B cell (primary cell): Measurements from ENCODE around the gene PCSK4. TPM values are rescaled to one million over a fixed set of nuclear protein-coding genes. Genes with fewer than 3 reads are reported as not detected.

Experiments
- ATAC-seq: fragments of 200-7000 bp; cut with Tn5 transposase; one replicate; pipeline ENCODE4 v1.10.0; 2021; ENCODE audit warnings: low read depth, mild to moderate bottlenecking, moderate number of reproducible peaks, moderate library complexity
- CTCF ChIA-PET: fragments of 350-600 bp; sonication (Branson Sonifier 250); formaldehyde crosslinking; loops from one replicate; lab custom pipeline; 2021; ENCODE audit warnings: antibody characterized with exemption, inconsistent platforms; lab: Charles Lee
- POLR2A ChIA-PET: fragments of 350-600 bp; sonication (Branson Sonifier 250); formaldehyde crosslinking; loops from one replicate; lab custom pipeline; 2021; ENCODE audit warnings: antibody characterized with exemption; lab: Charles Lee
- DNase-seq: peaks from one replicate; pipeline ENCODE4 v3.0.0; 2013
- H2AFZ ChIP-seq: 2 replicates; pipeline ENCODE4 v1.6.1; 2012; ENCODE audit warnings: mild to moderate bottlenecking, low read depth, low read length; ENCODE audit not compliant: insufficient read depth, poor library complexity, severe bottlenecking
- H3K27ac ChIP-seq, 2 donors: 1 replicate in 1 of 2; 2 replicates in 1 of 2; pipeline ENCODE4 v1.5.1; 2012 to 2013; ENCODE audit warnings: low read length in 2 of 2, mild to moderate bottlenecking in 2 of 2, moderate library complexity in 1 of 2
- H3K27me3 ChIP-seq, 4 experiments: fragments of 200-600 bp in 1 of 4; sonication (generic) in 1 of 4; replicated peaks in 1 of 4; 1 replicate in 2 of 4; 2 replicates in 2 of 4; pipeline versions ENCODE4 v1.6.1 to v1.7.0; 2013 to 2016; ENCODE audit warnings: low read length in 3 of 4, mild to moderate bottlenecking in 2 of 4, mixed read lengths in 1 of 4, moderate library complexity in 1 of 4; ENCODE audit not compliant: insufficient read depth in 4 of 4, control insufficient read depth in 3 of 4; ENCODE audit errors: control extremely low read depth in 1 of 4
- H3K36me3 ChIP-seq, 2 experiments: replicated peaks in 1 of 2; 1 replicate in 1 of 2; 2 replicates in 1 of 2; pipeline versions ENCODE4 v1.6.1 to v1.7.1; 2013; ENCODE audit warnings: low read length in 1 of 2; ENCODE audit not compliant: insufficient read depth in 2 of 2, control insufficient read depth in 1 of 2; ENCODE audit errors: control extremely low read depth in 1 of 2, extremely low read depth in 1 of 2
- H3K4me1 ChIP-seq, 2 donors: fragments of 200-600 bp in 1 of 2; sonication (generic) in 1 of 2; 1 replicate in 1 of 2; 2 replicates in 1 of 2; pipeline versions ENCODE4 v1.5.1 to v1.6.1; 2013 to 2017; ENCODE audit warnings: low read length in 2 of 2; ENCODE audit not compliant: control insufficient read depth in 2 of 2, insufficient read depth in 2 of 2
- H3K4me2 ChIP-seq: replicated peaks from 2 replicates; pipeline ENCODE3; 2012; ENCODE audit warnings: mild to moderate bottlenecking, low read depth, low read length; ENCODE audit not compliant: poor library complexity, severe bottlenecking
- H3K4me3 ChIP-seq, 5 experiments: fragments of 200-600 bp in 1 of 5; sonication (generic) in 1 of 5; 1 replicate in 3 of 5; 2 replicates in 2 of 5; pipeline versions ENCODE4 v1.5.1 to v1.7.0; 2011 to 2016; ENCODE audit warnings: low read length in 4 of 5, mild to moderate bottlenecking in 4 of 5, low read depth in 2 of 5, control low read depth in 1 of 5, moderate library complexity in 1 of 5; ENCODE audit not compliant: insufficient read depth in 1 of 5; ENCODE audit errors: control extremely low read depth in 1 of 5, extremely low read depth in 1 of 5
- H3K79me2 ChIP-seq: fragments of 200-600 bp; sonication (generic); one replicate; pipeline ENCODE4 v1.6.0; 2016; ENCODE audit warnings: low read length; ENCODE audit not compliant: control insufficient read depth, insufficient read depth
- H3K9ac ChIP-seq: fragments of 200-600 bp; sonication (generic); 2 replicates; pipeline ENCODE4 v1.6.1; 2017; ENCODE audit warnings: mild to moderate bottlenecking, low read length, moderate library complexity
- H3K9me3 ChIP-seq, 3 donors: one replicate each; pipeline versions ENCODE4 v1.6.1 to v1.7.1; 2013; ENCODE audit warnings: low read length in 2 of 3; ENCODE audit not compliant: control insufficient read depth in 2 of 3, insufficient read depth in 1 of 3; ENCODE audit errors: control extremely low read depth in 1 of 3
- H4K20me1 ChIP-seq: 2 replicates; pipeline ENCODE4 v1.6.0; 2012; ENCODE audit warnings: mild to moderate bottlenecking, low read length; ENCODE audit not compliant: insufficient read depth, control insufficient read depth, poor library complexity, severe bottlenecking
- H3K27ac Mint-ChIP-seq: one replicate; pipeline ENCODE4 v1.8.0; 2021; ENCODE audit warnings: mixed read lengths
- H3K27me3 Mint-ChIP-seq: one replicate; pipeline ENCODE4 v1.8.0; 2021; ENCODE audit warnings: mixed read lengths
- H3K4me1 Mint-ChIP-seq: one replicate; pipeline ENCODE4 v1.8.0; 2021; ENCODE audit warnings: mixed read lengths
- H3K4me3 Mint-ChIP-seq: one replicate; pipeline ENCODE4 v1.8.0; 2021; ENCODE audit warnings: mixed read lengths
- H3K9me3 Mint-ChIP-seq: one replicate; pipeline ENCODE4 v1.8.0; 2022; ENCODE audit warnings: mixed read lengths; ENCODE audit not compliant: insufficient read depth
- CTCF ChIP-seq: fragments of 200-600 bp; IDR thresholded peaks from one replicate; pipeline ENCODE4 v1.8.0; 2022; ENCODE audit warnings: antibody characterized with exemption, mild to moderate bottlenecking
- EZH2 ChIP-seq: IDR thresholded peaks from 2 replicates; pipeline ENCODE4 v1.6.1; 2012; ENCODE audit warnings: borderline replicate concordance, low read depth, mild to moderate bottlenecking, moderate library complexity, low read length; ENCODE audit not compliant: insufficient read depth, poor library complexity, severe bottlenecking
- WGBS: methylation state at CpG from one replicate; pipeline ENCODE4 v1.1.5; 2013; ENCODE audit warnings: missing lambda C conversion rate; ENCODE audit not compliant: insufficient coverage; 5-methylcytosine and 5-hydroxymethylcytosine counted together
- intact Hi-C: fragments of 100-400 bp; cut with micrococcal nuclease; formaldehyde crosslinking; loops from one replicate; pipeline ENCODE4 v1.10.0; 2022
- polyA plus RNA-seq: library from polyadenylated mRNA; depleted of rRNA; stranded (reverse); fragments of >200 nt; gene quantifications from 2 replicates; pipeline ENCODE4 v1.2.3, GENCODE V29; 2012
- total RNA-seq, 2 donors: library from RNA; stranded (reverse); fragments of 120-200 nt in 1 of 2; gene quantifications; 1 replicate in 1 of 2; 2 replicates in 1 of 2; pipeline versions ENCODE4 v1.2.3 to v1.2.4, GENCODE V29; 2013 to 2022

Gene PCSK4
- total and polyA plus RNA-seq, 2 donors (not counting 1 experiment from before 2014, with no cell fraction given), result 1.1 to 1.3 TPM

GRCh38 chr19:1483131-1483978, 6.8 kb downstream of the PCSK4 start:
- DNase-seq, result peak; percentile 16
- intact Hi-C loops, result no loop called here
- no peak overlapping the region for H3K9ac ChIP-seq
- H3K27me3 ChIP-seq, result no peaks in the 10 kb centered on the region
- peaks cover 2 to 9% of the 10 kb centered on the region in 2 donors for H3K4me1 ChIP-seq
- peaks cover 5% of the 10 kb centered on the region for H4K20me1 ChIP-seq
- peaks cover 0 to 4% (median 0%) of the 10 kb centered on the region in 3 donors for H3K9me3 ChIP-seq
- CTCF ChIA-PET, result no interaction called here
- POLR2A ChIA-PET, result no interaction called here
- no peak overlapping the region for H3K4me3 Mint-ChIP-seq
- H3K79me2 ChIP-seq, result peaks cover 10% of the 10 kb centered on the region
- H3K4me3 ChIP-seq, result no peak overlapping the region
- TF ChIP-seq CTCF (no peak), EZH2 (no peak)
- H3K9me3 Mint-ChIP-seq, result no peaks in the 10 kb centered on the region
- ATAC-seq, result no peak
- no peak overlapping the region for H3K4me2 ChIP-seq
- no peak overlapping the region for H2AFZ ChIP-seq
- H3K36me3 ChIP-seq, result no peaks in the 10 kb centered on the region
- H3K27ac Mint-ChIP-seq, result no peak overlapping the region
- no peaks in the 10 kb centered on the region for H3K27me3 Mint-ChIP-seq
- H3K27ac ChIP-seq, result no peak overlapping the region
- H3K4me1 Mint-ChIP-seq, result peaks cover 4% of the 10 kb centered on the region
- WGBS, result 96% methylated on average over 68 of the region's 77 CpGs
